CD4-positive, alpha-beta memory T cell (primary cell): ENCODE data around the gene VEZT. TPM values are rescaled to one million over a fixed set of nuclear protein-coding genes. Genes with fewer than 3 reads are reported as not detected.
A peak's percentile ranks its signal among the peaks of the same experiment; 100 is the strongest.
"Not testable (repeated sequence)": the region's sequence is repeated elsewhere in the genome, so short reads cannot be mapped to it uniquely, and the experiment has no call there.

Source experiments
- CTCF ChIA-PET: fragments of 350-600 bp; sonication (Branson Sonifier 250); formaldehyde crosslinking; loops from one replicate; lab custom pipeline; 2021; ENCODE audit warnings: inconsistent platforms; ENCODE audit not compliant: partially characterized antibody; lab: Charles Lee
- POLR2A ChIA-PET: fragments of 350-600 bp; sonication (Branson Sonifier 250); formaldehyde crosslinking; loops from one replicate; lab custom pipeline; 2021; ENCODE audit not compliant: partially characterized antibody; lab: Charles Lee
- DNase-seq, 5 donors: peaks; one replicate each; pipeline versions ENCODE4 v3.0.0 to v3.0.0-alpha.2; 2020 to 2022; ENCODE audit warnings: mixed read lengths in 1 of 5
- H3K27ac ChIP-seq: one replicate; pipeline ENCODE4 v1.7.0; 2013; ENCODE audit warnings: low read depth, low read length
- H3K27me3 ChIP-seq: 2 replicates; pipeline ENCODE4 v1.7.0; 2013; ENCODE audit warnings: mild to moderate bottlenecking, low read length, moderate library complexity; ENCODE audit not compliant: insufficient read depth
- H3K36me3 ChIP-seq: 2 replicates; pipeline ENCODE4 v1.7.0; 2013; ENCODE audit warnings: mild to moderate bottlenecking, low read length, moderate library complexity; ENCODE audit not compliant: insufficient read depth
- H3K4me1 ChIP-seq: 2 replicates; pipeline ENCODE4 v1.7.0; 2013; ENCODE audit warnings: mild to moderate bottlenecking, low read length, moderate library complexity; ENCODE audit not compliant: insufficient read depth
- H3K4me3 ChIP-seq, 2 donors: one replicate each; pipeline ENCODE4 v1.7.0; 2013; ENCODE audit warnings: low read length in 2 of 2, mild to moderate bottlenecking in 1 of 2
- H3K9me3 ChIP-seq, 2 donors: one replicate each; pipeline ENCODE4 v1.7.0; 2013; ENCODE audit warnings: low read length in 2 of 2, control low read depth in 1 of 2; ENCODE audit not compliant: control insufficient read depth in 1 of 2
- H3K27ac Mint-ChIP-seq, 7 donors: one replicate each; pipeline ENCODE4 v1.8.0; 2020 to 2021; ENCODE audit warnings: mixed read lengths in 7 of 7, mild to moderate bottlenecking in 6 of 7, inconsistent platforms in 3 of 7, moderate library complexity in 3 of 7
- H3K27me3 Mint-ChIP-seq, 2 donors: one replicate each; pipeline ENCODE4 v1.8.0; 2020 to 2021; ENCODE audit warnings: mixed read lengths in 2 of 2
- H3K36me3 Mint-ChIP-seq, 2 donors: one replicate each; pipeline ENCODE4 v1.8.0; 2020 to 2021; ENCODE audit warnings: mixed read lengths in 2 of 2, inconsistent platforms in 1 of 2, mild to moderate bottlenecking in 1 of 2
- H3K4me1 Mint-ChIP-seq, 4 donors: one replicate each; pipeline ENCODE4 v1.8.0; 2020 to 2021; ENCODE audit warnings: mixed read lengths in 4 of 4, mild to moderate bottlenecking in 1 of 4
- H3K4me3 Mint-ChIP-seq, 8 donors: one replicate each; pipeline ENCODE4 v1.8.0; 2020 to 2021; ENCODE audit warnings: mixed read lengths in 8 of 8, mild to moderate bottlenecking in 7 of 8, moderate library complexity in 6 of 8, inconsistent platforms in 3 of 8
- H3K9me3 Mint-ChIP-seq, 8 donors: one replicate each; pipeline ENCODE4 v1.8.0; 2020 to 2021; ENCODE audit warnings: mixed read lengths in 8 of 8, mild to moderate bottlenecking in 5 of 8, inconsistent platforms in 3 of 8, moderate library complexity in 1 of 8
- intact Hi-C: fragments of 100-400 bp; cut with micrococcal nuclease; formaldehyde crosslinking; loops from one replicate; pipeline ENCODE4 v1.15.1; 2023
- polyA plus RNA-seq, 2 donors: library from polyadenylated mRNA; unstranded; fragments of 300-500 nt; fragmentation: Illumina TruSeq; gene quantifications; one replicate each; pipeline ENCODE4 v1.2.3, GENCODE V29; 2021
- total RNA-seq, 2 experiments: library from RNA; stranded (reverse); gene quantifications; one replicate each; pipeline ENCODE4 v1.2.3, GENCODE V29; 2021

Gene VEZT
- total and polyA plus RNA-seq, 4 experiments from 2014 or later = 22.3 to 49.4 (median 34.9) TPM

GRCh38 chr12:95231190-95231589, 13.6 kb downstream of the VEZT start:
- peaks cover 11 to 29% (median 18%) of the 10 kb centered on the region in 4 donors for H3K4me1 Mint-ChIP-seq
- H3K4me3 ChIP-seq = no peak overlapping the region
- no peaks in the 10 kb centered on the region for H3K9me3 ChIP-seq
- H3K27ac Mint-ChIP-seq = no peak overlapping the region
- no peaks in the 10 kb centered on the region for H3K36me3 ChIP-seq
- POLR2A ChIA-PET = no interaction called here
- H3K9me3 Mint-ChIP-seq = no peaks in the 10 kb centered on the region
- intact Hi-C loops = no loop called here
- DNase-seq = no peak
- no peak overlapping the region for H3K4me3 Mint-ChIP-seq
- no peaks in the 10 kb centered on the region for H3K27me3 Mint-ChIP-seq
- H3K27ac ChIP-seq = no peak overlapping the region
- peaks cover 0 to 10% of the 10 kb centered on the region in 2 donors for H3K36me3 Mint-ChIP-seq
- H3K27me3 ChIP-seq = no peaks in the 10 kb centered on the region
- peaks cover 14% of the 10 kb centered on the region for H3K4me1 ChIP-seq
- CTCF ChIA-PET = no interaction called here

GRCh38 chr12:95234187-95234586, 16.6 kb downstream of the VEZT start:
- H3K4me1 Mint-ChIP-seq = peaks cover 12 to 31% (median 19%) of the 10 kb centered on the region in 4 donors
- H3K4me3 ChIP-seq, POLR2A ChIA-PET, H3K27ac Mint-ChIP-seq, H3K27ac ChIP-seq, H3K9me3 ChIP-seq, DNase-seq, H3K36me3 Mint-ChIP-seq, CTCF ChIA-PET, H3K9me3 Mint-ChIP-seq, H3K27me3 Mint-ChIP-seq, H3K36me3 ChIP-seq, H3K27me3 ChIP-seq, intact Hi-C loops, H3K4me3 Mint-ChIP-seq: not testable (repeated sequence)
- H3K4me1 ChIP-seq = peaks cover 15% of the 10 kb centered on the region

GRCh38 chr12:95235621-95236020, 18.0 kb downstream of the VEZT start:
- H3K9me3 Mint-ChIP-seq, H3K9me3 ChIP-seq, POLR2A ChIA-PET, H3K27ac Mint-ChIP-seq, H3K36me3 ChIP-seq, H3K4me1 ChIP-seq, H3K27me3 Mint-ChIP-seq, H3K4me3 Mint-ChIP-seq, H3K27ac ChIP-seq, H3K27me3 ChIP-seq, H3K4me3 ChIP-seq, DNase-seq, intact Hi-C loops, CTCF ChIA-PET, H3K36me3 Mint-ChIP-seq: not testable (repeated sequence)
- peaks cover 19 to 38% (median 25%) of the 10 kb centered on the region in 4 donors for H3K4me1 Mint-ChIP-seq

- Histone ChIP-seq H3K27ac (no peak overlapping the region), H3K27me3 (no peaks in the 10 kb centered on the region), H3K4me3 (no peak overlapping the region), H3K9me3 (no peaks in the 10 kb centered on the region), H3K4me1 (peaks cover 5% of the 10 kb centered on the region), H3K36me3 (no peaks in the 10 kb centered on the region)
- peaks cover 19 to 30% (median 23%) of the 10 kb centered on the region in 4 donors for H3K4me1 Mint-ChIP-seq
- CTCF ChIA-PET = no interaction called here
- peaks cover 13 to 14% of the 10 kb centered on the region in 2 donors for H3K36me3 Mint-ChIP-seq
- H3K4me3 Mint-ChIP-seq = no peak overlapping the region
- intact Hi-C loops = no loop called here
- POLR2A ChIA-PET = no interaction called here
- no peaks in the 10 kb centered on the region for H3K9me3 Mint-ChIP-seq
- H3K27ac Mint-ChIP-seq = peak overlapping the region in 1 of 7 donors; percentile 10
- no peaks in the 10 kb centered on the region for H3K27me3 Mint-ChIP-seq
- DNase-seq = no peak
Measured at GRCh38 chr12:95237315-95237714, 19.7 kb downstream of the VEZT start.

GRCh38 chr12:95238150-95238549, 20.5 kb downstream of the VEZT start:
- peaks cover 19 to 24% (median 20%) of the 10 kb centered on the region in 4 donors for H3K4me1 Mint-ChIP-seq
- H3K27ac Mint-ChIP-seq = no peak overlapping the region
- Histone ChIP-seq H3K27ac (no peak overlapping the region), H3K9me3 (no peaks in the 10 kb centered on the region), H3K4me3 (no peak overlapping the region), H3K27me3 (no peaks in the 10 kb centered on the region), H3K36me3 (no peaks in the 10 kb centered on the region), H3K4me1 (peaks cover 5% of the 10 kb centered on the region)
- peaks cover 13 to 16% of the 10 kb centered on the region in 2 donors for H3K36me3 Mint-ChIP-seq
- intact Hi-C loops = no loop called here
- no peaks in the 10 kb centered on the region for H3K9me3 Mint-ChIP-seq
- DNase-seq = no peak
- H3K27me3 Mint-ChIP-seq = no peaks in the 10 kb centered on the region
- ChIA-PET CTCF (no interaction called here), POLR2A (no interaction called here)
- H3K4me3 Mint-ChIP-seq = no peak overlapping the region

- H3K9me3 Mint-ChIP-seq = no peaks in the 10 kb centered on the region
- DNase-seq = no peak
- ChIA-PET CTCF (no interaction called here), POLR2A (no interaction called here)
- intact Hi-C loops = no loop called here
- H3K4me1 Mint-ChIP-seq = peaks cover 19 to 31% (median 20%) of the 10 kb centered on the region in 4 donors
- Histone ChIP-seq H3K27me3 (no peaks in the 10 kb centered on the region), H3K36me3 (no peaks in the 10 kb centered on the region), H3K4me3 (no peak overlapping the region), H3K4me1 (peaks cover 5% of the 10 kb centered on the region), H3K9me3 (no peaks in the 10 kb centered on the region), H3K27ac (no peak overlapping the region)
- H3K27me3 Mint-ChIP-seq = no peaks in the 10 kb centered on the region
- peaks cover 13 to 21% of the 10 kb centered on the region in 2 donors for H3K36me3 Mint-ChIP-seq
- no peak overlapping the region for H3K4me3 Mint-ChIP-seq
- no peak overlapping the region for H3K27ac Mint-ChIP-seq
Measured at GRCh38 chr12:95239216-95239615, 21.6 kb downstream of the VEZT start.

- H3K4me3 Mint-ChIP-seq, DNase-seq, H3K27ac ChIP-seq, H3K4me1 ChIP-seq, H3K9me3 Mint-ChIP-seq, H3K27me3 ChIP-seq, H3K4me3 ChIP-seq, intact Hi-C loops, H3K27me3 Mint-ChIP-seq, H3K36me3 ChIP-seq, H3K9me3 ChIP-seq: not testable (repeated sequence)
- peak overlapping the region in 2 of 7 donors; percentile 43 to 75 for H3K27ac Mint-ChIP-seq
- peaks cover 13 to 19% of the 10 kb centered on the region in 2 donors for H3K36me3 Mint-ChIP-seq
- ChIA-PET CTCF (interaction anchor here (0.6 kb wide), 1 partner anchor 292 kb away, joined by 3 read pairs; no protein-coding TSS in a partner anchor), POLR2A (interaction anchor here (0.8 kb wide), 1 partner anchor 17 kb away, joined by 3 read pairs; no protein-coding TSS in a partner anchor)
- peaks cover 18 to 31% (median 19%) of the 10 kb centered on the region in 4 donors for H3K4me1 Mint-ChIP-seq
Measured at GRCh38 chr12:95239835-95240234, 22.2 kb downstream of the VEZT start.
